ENCODE data around the gene SELENOI.

SELENOI gene

GRCh38 chr2:26412091-26412673 is 66.2 kb downstream of the SELENOI start:
- DNase-seq, result no peak

DNA sequence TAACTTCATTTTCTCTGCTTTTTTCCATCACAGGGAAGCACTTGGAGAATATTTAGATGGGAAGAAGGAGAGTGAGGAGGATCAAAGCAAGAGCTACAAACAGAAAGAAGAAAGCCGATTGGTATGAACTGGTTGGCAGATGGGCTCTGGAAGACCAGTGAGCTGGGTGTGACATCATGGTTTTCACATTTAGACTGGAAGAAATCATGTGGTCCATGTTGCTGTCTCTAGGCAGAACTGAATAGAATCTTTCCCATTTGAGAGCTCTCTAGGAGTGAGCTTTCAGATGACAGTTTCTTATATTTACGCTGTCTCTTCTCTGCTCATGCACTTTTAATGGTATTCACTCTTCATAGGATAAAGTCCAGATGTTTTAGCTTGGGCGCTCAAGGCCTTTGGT is 68.4 kb downstream of the SELENOI start:
- no peak for DNase-seq

DNA sequence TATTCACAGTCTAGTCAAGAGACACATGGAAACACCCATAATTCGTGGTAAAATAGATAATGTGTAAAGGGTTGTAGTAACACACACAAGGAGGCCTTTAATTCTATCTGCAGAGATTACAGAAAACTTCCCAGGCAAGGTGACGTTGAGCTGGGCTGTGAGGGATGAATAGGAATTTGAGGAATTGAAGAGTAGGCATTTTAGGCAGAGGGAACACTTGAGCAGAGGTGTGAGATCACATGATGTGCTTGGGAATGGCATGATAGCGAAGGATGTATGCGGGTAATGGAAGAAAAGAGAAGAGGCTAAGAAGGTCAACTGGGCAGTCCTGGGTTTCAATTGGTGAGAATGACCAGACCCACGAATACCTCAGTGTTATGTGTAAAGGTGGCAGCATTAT is 76.0 kb downstream of the SELENOI start:
- no peak for DNase-seq

- no peak for DNase-seq
Observed at GRCh38 chr2:26422947-26423629, 77.1 kb downstream of the SELENOI start.

GRCh38 chr2:26423750-26424149 is 77.8 kb downstream of the SELENOI start:
- DNase-seq, result no peak

DNA sequence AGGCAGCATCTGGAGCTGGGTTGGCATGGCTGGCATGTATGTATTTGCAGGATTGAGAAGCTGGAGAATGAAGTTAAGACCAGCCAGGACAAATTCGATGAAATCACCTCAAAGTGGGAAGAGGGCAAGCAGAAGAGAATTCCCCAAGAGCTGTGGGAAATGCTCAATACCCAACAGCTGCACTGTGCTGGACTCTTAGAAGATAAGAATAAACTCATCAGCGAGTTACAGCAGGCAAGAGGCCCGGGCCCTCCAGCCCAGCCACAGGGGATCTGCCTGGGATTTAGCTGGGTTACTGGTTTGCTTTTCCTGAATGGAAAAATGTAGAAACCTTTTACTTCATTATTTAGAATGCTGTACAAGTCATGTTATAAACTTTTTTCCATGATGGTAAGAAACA is 78.3 kb downstream of the SELENOI start:
- no peak for DNase-seq

DNA sequence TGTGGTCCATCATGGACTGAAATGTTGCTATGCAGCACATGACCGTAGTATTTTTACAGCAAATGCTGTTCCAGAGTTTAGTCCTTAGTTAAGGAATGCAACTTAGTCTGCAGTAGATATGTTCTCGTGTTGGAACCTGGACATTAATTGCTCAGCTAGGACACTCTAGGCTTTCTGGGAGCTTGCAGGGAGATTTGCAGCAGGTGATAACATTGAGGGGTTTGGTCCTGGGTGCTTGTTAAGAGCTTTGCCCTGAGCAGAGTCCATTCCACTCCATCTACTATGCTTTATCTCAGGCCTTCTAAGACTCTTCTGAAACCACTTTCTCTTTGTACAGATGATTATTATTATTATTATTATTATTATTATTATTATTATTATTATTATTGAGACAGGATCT is 82.9 kb downstream of the SELENOI start:
- DNase-seq, result no peak

DNA sequence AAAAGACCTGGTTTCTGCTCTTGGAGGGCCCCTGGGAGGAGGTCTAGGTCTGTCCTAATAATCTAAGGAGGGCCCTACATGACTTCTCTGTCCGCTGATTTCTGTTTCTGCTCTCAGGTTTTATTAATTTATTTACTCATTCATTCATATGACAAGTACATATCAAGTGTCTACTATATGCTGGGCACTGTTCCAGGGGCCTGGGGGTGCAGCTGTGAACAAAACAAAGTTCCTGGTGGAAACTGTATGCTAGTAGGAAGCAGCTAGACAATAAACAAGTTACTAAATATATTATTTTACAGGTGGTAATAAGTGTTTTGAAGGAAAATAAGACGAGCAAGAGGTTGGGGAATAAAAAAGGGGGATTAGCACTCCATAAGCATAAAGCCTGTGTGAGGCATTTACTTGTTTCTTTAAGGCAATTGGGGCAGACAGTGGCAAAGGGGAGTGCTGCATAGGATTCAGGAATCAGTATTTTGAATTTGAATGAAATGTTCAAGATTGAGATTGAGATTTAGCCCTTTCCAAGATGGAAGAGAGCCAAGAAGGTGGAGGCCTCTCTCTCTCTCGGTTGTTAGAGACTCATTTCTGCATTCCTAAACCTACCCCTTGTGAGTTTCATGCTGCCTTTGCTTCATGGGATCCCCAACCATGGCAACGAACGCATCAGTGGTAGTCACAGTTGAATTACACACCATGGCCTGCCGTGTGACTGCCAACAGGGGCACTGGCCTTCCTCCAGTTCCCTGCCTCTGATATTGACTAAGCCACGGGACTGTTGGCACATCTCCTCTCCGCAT is 84.0 kb downstream of the SELENOI start:
- DNase-seq, result no peak

- peak; percentile 12 for DNase-seq
Observed at GRCh38 chr2:26430826-26431225, 84.9 kb downstream of the SELENOI start.

- DNase-seq, result no peak
Observed at GRCh38 chr2:26432363-26432762, 86.4 kb downstream of the SELENOI start.

DNA sequence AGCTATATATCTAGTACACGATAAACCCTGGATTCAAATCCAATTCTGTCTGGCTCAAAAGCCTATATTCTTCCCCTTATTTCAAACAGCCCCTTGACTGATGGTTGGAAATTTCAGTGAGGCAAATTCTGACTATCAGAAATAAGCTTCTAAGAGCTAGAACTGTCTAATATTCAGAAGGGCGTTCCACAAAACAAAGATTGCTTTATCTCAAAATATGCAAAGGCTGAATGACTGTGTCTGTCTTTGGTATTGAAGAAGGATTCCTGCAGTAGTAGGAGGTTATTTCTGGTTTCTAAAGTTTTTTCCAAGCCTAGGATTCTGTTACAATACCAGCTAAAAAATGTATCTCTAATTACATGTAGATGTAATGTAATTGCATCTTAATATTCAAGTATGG is 86.9 kb downstream of the SELENOI start:
- no peak for DNase-seq

- no peak for DNase-seq
Observed at GRCh38 chr2:26435106-26435505, 89.2 kb downstream of the SELENOI start.

DNA sequence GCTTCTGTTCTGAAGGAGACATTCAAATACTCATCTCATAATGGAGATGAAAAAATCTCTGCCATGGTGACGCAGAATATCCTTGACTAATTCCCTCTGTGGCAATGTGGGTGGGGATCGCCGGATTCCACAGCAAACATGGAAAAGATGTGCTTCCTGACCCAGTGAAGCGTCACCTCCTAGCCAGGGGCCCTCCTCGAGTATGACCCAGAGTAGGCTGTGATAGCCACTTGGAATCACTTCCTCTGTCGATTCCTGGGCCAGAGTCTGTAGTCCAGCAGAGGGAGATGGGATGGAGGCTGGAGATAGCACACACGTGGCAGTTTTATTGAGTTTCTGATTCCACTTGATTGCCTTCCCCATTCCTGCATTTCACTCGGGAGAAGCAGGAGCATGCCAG is 92.6 kb downstream of the SELENOI start:
- DNase-seq, result peak; percentile 40

DNA sequence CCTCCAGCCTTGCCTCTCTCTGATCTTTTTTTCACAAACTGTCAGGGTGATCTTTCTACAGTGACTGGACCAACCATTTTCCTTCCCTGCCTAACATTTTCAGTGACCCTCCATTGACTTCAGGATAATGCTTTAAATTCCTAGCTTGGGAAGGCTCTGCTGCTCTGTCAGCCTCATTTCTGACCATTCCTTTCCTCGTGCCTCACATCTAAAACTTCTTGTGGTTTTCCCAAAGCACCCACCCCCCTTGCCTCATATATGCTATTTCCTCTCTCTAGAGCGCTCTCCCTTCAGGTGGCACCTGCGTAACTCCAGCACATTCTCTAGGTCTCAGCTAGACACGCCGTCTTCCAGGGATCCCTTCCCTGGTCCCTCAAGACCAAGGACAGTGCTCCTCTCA is 93.0 kb downstream of the SELENOI start:
- DNase-seq, result peak; percentile 5

GRCh38 chr2:26442301-26442700 is 96.4 kb downstream of the SELENOI start:
- no peak for DNase-seq

GRCh38 chr2:26442707-26443106 is 96.8 kb downstream of the SELENOI start:
- DNase-seq, result no peak

DNA sequence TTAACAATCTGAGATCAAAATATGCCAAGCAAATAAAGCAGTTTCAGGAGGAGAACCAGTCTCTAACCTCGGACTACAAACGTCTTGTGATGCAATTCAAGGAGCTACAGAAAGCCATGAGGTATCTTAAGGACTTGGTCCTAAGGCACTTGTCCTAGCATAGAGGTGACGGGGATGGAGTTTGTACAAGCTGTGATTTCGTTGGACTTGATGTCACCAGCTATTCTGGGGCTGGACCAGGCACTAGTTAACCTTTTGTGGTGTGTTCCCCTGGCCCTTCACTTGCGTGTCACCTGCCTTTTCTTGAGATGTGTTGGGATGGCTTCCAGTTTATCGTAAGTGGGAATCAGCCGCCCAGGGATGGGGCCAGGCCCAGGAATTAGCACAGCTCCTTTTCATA is 98.3 kb downstream of the SELENOI start:
- DNase-seq, result no peak
